ENCODE measurements around the gene NAV2.

NAV2 gene

DNA sequence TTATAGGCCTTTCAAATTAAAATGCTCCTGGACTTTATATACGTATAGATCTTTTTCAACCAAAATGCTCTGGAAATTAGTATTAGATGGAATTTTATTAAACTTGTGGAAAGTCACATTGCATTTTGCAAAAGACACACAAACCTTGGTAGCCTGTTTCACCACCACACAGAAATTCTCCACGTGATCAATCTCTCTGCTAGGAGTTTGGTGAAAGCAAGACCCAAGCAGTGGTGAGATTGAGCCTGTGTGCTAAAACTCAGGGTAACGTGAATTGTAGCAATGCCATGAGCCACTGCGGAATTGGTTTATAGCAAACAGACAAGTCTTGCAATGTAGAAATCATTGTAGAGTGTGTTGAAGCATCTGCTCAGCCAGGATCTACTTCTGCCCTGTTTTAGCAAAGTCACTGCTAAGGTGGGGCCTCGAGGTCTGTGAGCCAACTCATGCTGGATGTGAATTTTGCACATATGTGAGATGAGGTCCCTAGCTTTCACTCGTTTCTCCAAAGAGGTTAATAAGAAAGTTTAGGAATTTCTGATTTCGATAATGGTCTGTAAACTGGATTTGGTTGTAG is 262.9 kb downstream of the NAV2 start:
- no peak for DNase-seq (ENCODE audit: low spot score)

- DNase-seq (ENCODE audit: low spot score): no peak
Observed at GRCh38 chr11:19976281-19976941, 263.8 kb downstream of the NAV2 start.

- DNase-seq (ENCODE audit: low spot score): no peak
Observed at GRCh38 chr11:19977941-19978340, 265.3 kb downstream of the NAV2 start.

- no peak for DNase-seq (ENCODE audit: low spot score)
Observed at GRCh38 chr11:19978668-19979518, 266.3 kb downstream of the NAV2 start.

DNA sequence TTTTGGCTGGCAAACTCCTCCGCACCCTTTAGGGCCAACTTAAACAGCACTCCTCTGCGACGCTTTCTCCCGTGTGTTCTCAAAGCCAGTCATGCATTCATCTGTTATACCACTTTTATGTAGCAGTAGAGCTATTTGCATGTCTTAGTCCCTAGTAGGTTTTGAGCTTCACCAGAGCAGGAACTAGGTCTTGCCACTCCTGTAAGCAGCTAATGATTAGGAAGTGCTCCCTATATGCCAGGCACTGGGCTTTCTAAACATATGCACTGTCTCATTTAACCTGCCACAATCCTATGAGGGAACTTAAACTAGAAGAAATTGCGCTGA is 266.8 kb downstream of the NAV2 start:
- no peak for DNase-seq (ENCODE audit: low spot score)

DNA sequence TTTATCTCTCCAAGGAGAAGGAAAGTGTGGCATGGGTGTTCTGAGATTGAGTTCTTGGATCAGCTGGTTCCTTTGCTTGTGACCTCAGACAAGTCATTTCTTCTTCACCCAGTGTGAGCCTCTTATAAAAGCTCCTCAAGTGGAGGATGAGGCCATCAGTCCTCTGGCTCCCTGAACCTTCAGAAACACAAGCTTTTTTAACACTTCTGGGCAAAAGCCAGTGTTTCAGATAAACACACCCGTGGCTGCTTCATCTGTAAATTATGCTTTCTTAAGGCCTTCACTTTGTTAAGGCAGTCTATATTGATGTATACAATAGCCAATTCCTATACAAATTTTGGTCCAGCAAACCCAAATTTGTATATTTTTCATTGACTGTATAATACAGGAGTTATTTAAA is 267.8 kb downstream of the NAV2 start:
- DNase-seq (ENCODE audit: low spot score): no peak

DNA sequence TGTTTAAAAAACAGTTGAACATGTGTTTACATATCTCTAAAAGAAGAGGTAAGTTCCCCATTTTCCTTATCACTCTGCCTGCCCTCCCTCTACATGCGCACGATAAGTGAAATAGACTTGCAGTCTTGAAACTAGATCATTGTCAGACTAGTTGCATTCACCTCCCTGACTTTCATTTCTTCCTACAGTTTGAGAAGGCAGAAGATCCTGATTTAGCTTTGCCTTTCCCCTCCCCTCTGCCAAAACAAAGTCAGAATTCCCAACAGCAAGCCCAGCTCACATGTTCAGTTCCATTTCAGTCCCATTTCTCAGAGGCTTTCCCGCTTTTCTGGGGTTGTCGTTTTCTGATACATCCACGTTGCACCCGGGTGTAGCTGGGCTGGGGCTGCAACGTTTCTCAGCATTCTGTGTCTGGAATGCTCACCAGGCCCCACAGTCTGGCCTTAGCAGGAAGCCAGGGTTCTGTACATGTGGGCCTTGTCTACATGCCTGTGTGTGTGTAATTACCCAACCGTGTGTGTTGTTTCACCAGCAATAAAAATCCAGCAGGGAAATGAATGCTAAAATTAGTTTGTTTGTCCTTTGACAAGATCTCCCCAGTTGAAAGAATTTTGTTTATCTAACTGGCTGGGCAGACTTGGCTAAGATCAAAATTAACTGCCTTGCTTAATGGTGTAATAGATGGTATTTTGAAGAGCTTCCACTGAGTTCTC is 268.5 kb downstream of the NAV2 start:
- DNase-seq (ENCODE audit: low spot score): no peak

GRCh38 chr11:19982774-19983495 is 270.3 kb downstream of the NAV2 start:
- DNase-seq (ENCODE audit: low spot score): no peak

DNA sequence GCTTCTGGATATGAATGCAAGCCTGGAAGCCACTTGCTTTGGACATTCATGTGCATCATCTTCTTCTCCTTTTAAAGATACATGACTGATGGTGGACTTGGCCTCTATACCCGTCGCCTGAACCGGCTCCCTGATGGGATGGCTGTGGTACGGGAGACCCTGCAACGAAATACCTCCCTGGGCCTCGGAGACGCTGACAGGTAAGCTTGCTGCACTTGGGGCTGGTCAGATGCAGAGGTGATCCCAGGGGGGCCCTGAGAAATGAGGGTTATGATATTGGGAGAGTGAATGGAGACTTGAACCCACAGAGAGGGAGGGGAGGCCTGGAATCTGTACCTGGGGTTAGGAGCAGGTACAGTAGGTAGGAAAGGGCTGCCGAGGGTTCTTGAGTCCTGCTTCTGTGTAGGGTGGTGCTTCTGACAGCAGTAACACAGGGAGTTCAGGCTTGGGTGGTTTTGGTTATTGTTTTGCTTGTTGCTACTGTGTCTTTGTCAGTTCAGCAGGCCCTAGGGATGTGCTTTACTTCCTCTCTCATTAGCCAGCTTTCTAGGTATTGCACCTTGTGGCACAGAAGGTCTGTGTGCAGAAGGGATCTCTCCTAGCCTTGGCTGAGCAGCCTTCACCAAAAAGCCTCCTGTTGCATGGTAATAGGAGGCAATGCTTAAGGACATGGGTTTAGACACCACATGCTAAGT is 271.6 kb downstream of the NAV2 start:
- no peak for DNase-seq (ENCODE audit: low spot score)

GRCh38 chr11:19985111-19985510 is 272.5 kb downstream of the NAV2 start:
- DNase-seq (ENCODE audit: low spot score): no peak

DNA sequence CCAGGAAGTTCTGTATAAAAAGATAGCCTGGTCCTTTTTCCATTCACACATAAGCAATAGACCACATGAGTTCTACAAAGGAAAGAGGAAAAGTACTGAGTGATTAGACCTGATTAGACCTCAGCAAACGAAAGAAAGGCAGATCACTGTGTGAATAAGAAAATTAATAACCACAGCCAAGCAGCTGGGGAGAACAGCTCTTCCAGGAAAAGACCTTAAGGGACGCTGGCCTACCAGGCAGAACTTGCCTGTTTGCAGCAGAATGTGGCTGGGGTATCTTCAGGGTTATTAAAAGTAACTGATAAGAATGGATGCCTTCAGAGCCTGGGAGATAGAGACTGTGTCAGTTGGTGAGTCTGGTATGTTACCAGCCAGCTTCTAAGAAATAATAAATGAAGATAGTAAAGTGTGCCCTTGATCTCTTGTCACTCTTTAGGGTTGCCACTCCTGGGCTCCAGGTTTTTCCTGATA is 274.7 kb downstream of the NAV2 start:
- no peak for DNase-seq (ENCODE audit: low spot score)

GRCh38 chr11:19988598-19988997 is 276.0 kb downstream of the NAV2 start:
- DNase-seq (ENCODE audit: low spot score): no peak

- no peak for DNase-seq (ENCODE audit: low spot score)
Observed at GRCh38 chr11:19989191-19989590, 276.6 kb downstream of the NAV2 start.

GRCh38 chr11:19992162-19992561 is 279.5 kb downstream of the NAV2 start:
- no peak for DNase-seq (ENCODE audit: low spot score)

GRCh38 chr11:19992998-19993397 is 280.4 kb downstream of the NAV2 start:
- DNase-seq (ENCODE audit: low spot score): no peak

- DNase-seq (ENCODE audit: low spot score): no peak
Observed at GRCh38 chr11:19994672-19995071, 282.0 kb downstream of the NAV2 start.

- DNase-seq (ENCODE audit: low spot score): no peak
Observed at GRCh38 chr11:19995145-19995544, 282.5 kb downstream of the NAV2 start.

GRCh38 chr11:19996571-19996970 is 283.9 kb downstream of the NAV2 start:
- DNase-seq (ENCODE audit: low spot score): no peak

DNA sequence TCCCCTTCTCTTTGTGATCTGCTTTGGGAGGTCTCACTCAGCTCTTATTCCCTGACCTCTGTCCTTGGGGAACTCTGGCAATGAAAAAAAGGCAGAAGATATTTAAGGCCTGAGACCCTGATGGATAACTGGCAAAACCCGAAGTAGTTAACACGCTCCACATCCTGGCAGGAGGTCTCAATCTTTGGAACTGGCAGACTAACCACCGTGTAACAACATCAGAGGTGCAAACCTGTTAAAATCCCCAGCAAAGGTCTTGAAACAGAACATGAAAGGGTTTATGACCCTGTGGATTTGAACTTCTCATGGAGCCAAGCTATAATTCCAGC is 287.3 kb downstream of the NAV2 start:
- no peak for DNase-seq (ENCODE audit: low spot score)

GRCh38 chr11:20000351-20001134 is 287.9 kb downstream of the NAV2 start:
- no peak for DNase-seq (ENCODE audit: low spot score)

Data from D341Med (cell line).